Liver (tissue), 9 donors: ENCODE results near the gene SCG3. TPM values are rescaled to one million over a fixed set of nuclear protein-coding genes. Genes with fewer than 3 reads are reported as not detected.

ENCODE experiments used
- DNase-seq: peaks from one replicate; pipeline ENCODE4 v3.0.0-alpha.2; 2017; ENCODE audit warnings: low spot score
- H3K27ac ChIP-seq, 2 donors: one replicate each; pipeline ENCODE4 v1.7.0; 2013; ENCODE audit warnings: inconsistent platforms in 2 of 2, low read length in 2 of 2, control low read depth in 1 of 2, low read depth in 1 of 2, mild to moderate bottlenecking in 1 of 2
- H3K27me3 ChIP-seq, 4 donors: one replicate each; pipeline versions ENCODE4 v1.6.1 to v1.7.0; 2013; ENCODE audit warnings: low read length in 3 of 4, inconsistent platforms in 1 of 4, mild to moderate bottlenecking in 1 of 4, moderate library complexity in 1 of 4; ENCODE audit not compliant: control insufficient read depth in 4 of 4, insufficient read depth in 4 of 4
- H3K36me3 ChIP-seq, 4 donors: one replicate each; pipeline versions ENCODE4 v1.6.1 to v1.7.0; 2013; ENCODE audit warnings: low read length in 3 of 4, mild to moderate bottlenecking in 3 of 4, low read depth in 1 of 4, moderate library complexity in 1 of 4; ENCODE audit not compliant: control insufficient read depth in 4 of 4, insufficient read depth in 3 of 4
- H3K4me1 ChIP-seq, 4 donors: one replicate each; pipeline versions ENCODE4 v1.6.1 to v1.7.0; 2013; ENCODE audit warnings: low read length in 3 of 4, mild to moderate bottlenecking in 3 of 4, moderate library complexity in 1 of 4; ENCODE audit not compliant: control insufficient read depth in 4 of 4, insufficient read depth in 4 of 4
- H3K4me3 ChIP-seq, 3 donors: one replicate each; pipeline versions ENCODE4 v1.6.1 to v1.7.0; 2013; ENCODE audit warnings: low read length in 3 of 3, control low read depth in 1 of 3, low read depth in 1 of 3, mild to moderate bottlenecking in 1 of 3
- H3K9ac ChIP-seq, 2 donors: one replicate each; pipeline ENCODE4 v1.7.0; 2013; ENCODE audit warnings: low read length in 2 of 2, mild to moderate bottlenecking in 2 of 2, moderate library complexity in 2 of 2, control low read depth in 1 of 2, low read depth in 1 of 2
- H3K9me3 ChIP-seq, 4 donors: one replicate each; pipeline versions ENCODE4 v1.6.1 to v1.7.0; 2013; ENCODE audit warnings: low read length in 3 of 4; ENCODE audit not compliant: control insufficient read depth in 4 of 4
- CTCF ChIP-seq: fragments of 150-350 bp; IDR thresholded peaks from 2 replicates; pipeline ENCODE4 v1.5.1; 2017; ENCODE audit warnings: improper control_type of control experiment, low read depth, low read length; ENCODE audit not compliant: missing input control
- EGR1 ChIP-seq, 2 donors: IDR thresholded peaks; 2 replicates each; pipeline ENCODE4 v1.6.1; 2016 to 2018; ENCODE audit warnings: antibody characterized with exemption in 2 of 2, low read depth in 2 of 2
- FOXA1 ChIP-seq: IDR thresholded peaks from 2 replicates; pipeline ENCODE4 v1.6.1; 2016; ENCODE audit warnings: antibody characterized with exemption
- FOXA2 ChIP-seq: IDR thresholded peaks from 2 replicates; pipeline ENCODE4 v1.6.1; 2016; ENCODE audit warnings: antibody characterized with exemption
- GABPA ChIP-seq, 2 donors: IDR thresholded peaks in 1 of 2; conservative IDR thresholded peaks in 1 of 2; 2 replicates each; pipeline ENCODE4 v1.6.1; 2016; ENCODE audit warnings: antibody characterized with exemption in 2 of 2, mild to moderate bottlenecking in 1 of 2, moderate library complexity in 1 of 2
- HNF4A ChIP-seq, 2 donors: conservative IDR thresholded peaks; 2 replicates each; pipeline ENCODE4 v1.6.1; 2016; ENCODE audit warnings: antibody characterized with exemption in 2 of 2, mild to moderate bottlenecking in 2 of 2
- HNF4G ChIP-seq: IDR thresholded peaks from 2 replicates; pipeline ENCODE4 v1.6.1; 2016; ENCODE audit warnings: antibody characterized with exemption
- JUND ChIP-seq, 2 donors: IDR thresholded peaks; 2 replicates each; pipeline ENCODE4 v1.6.1; 2016; ENCODE audit warnings: antibody characterized with exemption in 2 of 2
- NR2F2 ChIP-seq: IDR thresholded peaks from 2 replicates; pipeline ENCODE4 v1.6.1; 2016; ENCODE audit warnings: antibody characterized with exemption
- RAD21 ChIP-seq, 2 donors: IDR thresholded peaks; 2 replicates each; pipeline ENCODE4 v1.6.1; 2016; ENCODE audit warnings: antibody characterized with exemption in 2 of 2, mild to moderate bottlenecking in 2 of 2
- RXRA ChIP-seq, 2 donors: IDR thresholded peaks; 2 replicates each; pipeline ENCODE4 v1.6.1; 2017 to 2018; ENCODE audit warnings: antibody characterized with exemption in 2 of 2, mild to moderate bottlenecking in 1 of 2
- SP1 ChIP-seq: IDR thresholded peaks from 2 replicates; pipeline ENCODE4 v1.6.1; 2018; ENCODE audit warnings: antibody characterized with exemption, mild to moderate bottlenecking
- TAF1 ChIP-seq: conservative IDR thresholded peaks from 2 replicates; pipeline ENCODE4 v1.6.1; 2016; ENCODE audit warnings: antibody characterized with exemption, mild to moderate bottlenecking
- YY1 ChIP-seq: IDR thresholded peaks from 2 replicates; pipeline ENCODE4 v1.6.1; 2016; ENCODE audit warnings: antibody characterized with exemption, mild to moderate bottlenecking
- ZBTB33 ChIP-seq: IDR thresholded peaks from 2 replicates; pipeline ENCODE4 v1.6.1; 2016; ENCODE audit warnings: antibody characterized with exemption
- WGBS: extraction: QIAGEN DNeasy Blood & Tissue Kit; methylation state at CpG from one replicate; pipeline ENCODE4 v1.1.7; 2013; 5-methylcytosine and 5-hydroxymethylcytosine counted together
- polyA plus RNA-seq, 2 donors: library from polyadenylated mRNA; stranded (reverse) in 1 of 2; unstranded in 1 of 2; fragments of 200-250 nt in 1 of 2; fragments of >200 nt in 1 of 2; fragmentation: Nextera tagmentation in 1 of 2; extraction: Ambion mirVana in 1 of 2; gene quantifications; one replicate each; pipeline versions ENCODE4 v1.2.1 to v1.2.3, GENCODE V29; 2013 to 2015
- total RNA-seq, 2 donors: library from RNA; depleted of rRNA; stranded (reverse); fragments of >200 nt; gene quantifications; one replicate each; pipeline ENCODE4 v1.2.3, GENCODE V29; 2014
- TF ChIP-seq, protein P1 (sequence below): IDR thresholded peaks from 2 replicates; pipeline ENCODE4 v1.6.1; 2016; ENCODE audit warnings: antibody characterized with exemption
- TF ChIP-seq, protein P2 (sequence below): IDR thresholded peaks from 2 replicates; pipeline ENCODE4 v1.6.1; 2016; ENCODE audit warnings: antibody characterized with exemption
- TF ChIP-seq, protein P3 (sequence below): IDR thresholded peaks from 2 replicates; pipeline ENCODE4 v1.6.1; 2016; ENCODE audit warnings: antibody characterized with exemption, mild to moderate bottlenecking
- donor health status: healthy.
- donor health status: healthy.
- donor health status: healthy.
- donor health status: healthy.
- donor health status: healthy.

The SCG3 gene
- total and polyA plus RNA-seq, 4 donors: under 0.01 to 0.05 (median 0.01) TPM; not detected in 1

DNA sequence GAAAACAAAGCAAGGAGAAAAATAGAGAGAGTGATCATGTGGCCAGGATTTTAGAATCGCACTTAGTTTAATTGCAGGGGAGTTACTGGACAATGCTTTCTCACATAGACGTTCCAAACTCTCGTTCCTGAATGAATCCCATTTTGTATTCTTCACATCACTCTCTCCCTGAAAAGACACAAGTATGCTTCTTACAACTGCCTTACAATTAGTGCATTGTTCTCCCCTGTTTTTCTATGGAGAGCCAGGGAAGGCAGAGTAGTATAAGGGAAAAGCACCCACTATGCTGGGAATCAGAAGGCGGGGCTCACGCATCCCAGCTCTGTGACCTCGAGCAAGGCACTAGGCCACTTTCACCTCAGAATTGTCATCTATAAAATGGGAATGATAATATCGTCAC, 84.4 kb downstream of the SCG3 start:
- TF ChIP-seq ZBTB33 (no peak), RAD21 (IDR thresholded peaks at IDR 0.05) (no peak), HNF4G (no peak), FOXA1 (no peak), NR2F2 (no peak), GABPA (IDR thresholded peaks at IDR 0.05 in 1 of 2, conservative IDR thresholded peaks at IDR 0.05 in 1 of 2) (no peak), SP1 (no peak), HNF4A (conservative IDR thresholded peaks at IDR 0.05) (no peak), EGR1 (IDR thresholded peaks at IDR 0.05; ENCODE audit: low read depth in 2 of 2) (no peak)
- TF ChIP-seq, protein P1, sequence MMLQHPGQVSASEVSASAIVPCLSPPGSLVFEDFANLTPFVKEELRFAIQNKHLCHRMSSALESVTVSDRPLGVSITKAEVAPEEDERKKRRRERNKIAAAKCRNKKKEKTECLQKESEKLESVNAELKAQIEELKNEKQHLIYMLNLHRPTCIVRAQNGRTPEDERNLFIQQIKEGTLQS: no peak
- TF ChIP-seq, protein P2, sequence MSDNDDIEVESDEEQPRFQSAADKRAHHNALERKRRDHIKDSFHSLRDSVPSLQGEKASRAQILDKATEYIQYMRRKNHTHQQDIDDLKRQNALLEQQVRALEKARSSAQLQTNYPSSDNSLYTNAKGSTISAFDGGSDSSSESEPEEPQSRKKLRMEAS: no peak
- no peaks in the 10 kb centered on the region for H3K36me3 ChIP-seq
- 93% methylated on average over 7 of the region's 7 CpGs for WGBS

GRCh38 chr15:51766341-51766740, 85.0 kb downstream of the SCG3 start:
- WGBS: 87% methylated on average over 1 of the region's 1 CpG
- Histone ChIP-seq H3K9ac (no peak overlapping the region), H3K27me3 (no peaks in the 10 kb centered on the region), H3K4me3 (no peak overlapping the region), H3K36me3 (no peaks in the 10 kb centered on the region), H3K9me3 (no peaks in the 10 kb centered on the region), H3K4me1 (no peaks in the 10 kb centered on the region), H3K27ac (no peak overlapping the region)
- DNase-seq: no peak
- TF ChIP-seq, protein P1: no peak
- no peak for TF ChIP-seq YY1
- TF ChIP-seq NR2F2: no peak
- no peak for TF ChIP-seq SP1
- TF ChIP-seq FOXA2: no peak
- TF ChIP-seq, protein P2: no peak
- TF ChIP-seq CTCF: no peak
- no peak for TF ChIP-seq HNF4G
- TF ChIP-seq RAD21 (IDR thresholded peaks at IDR 0.05): no peak
- TF ChIP-seq RXRA (IDR thresholded peaks at IDR 0.05): no peak
- no peak for TF ChIP-seq JUND (IDR thresholded peaks at IDR 0.05)
- TF ChIP-seq, protein P3, sequence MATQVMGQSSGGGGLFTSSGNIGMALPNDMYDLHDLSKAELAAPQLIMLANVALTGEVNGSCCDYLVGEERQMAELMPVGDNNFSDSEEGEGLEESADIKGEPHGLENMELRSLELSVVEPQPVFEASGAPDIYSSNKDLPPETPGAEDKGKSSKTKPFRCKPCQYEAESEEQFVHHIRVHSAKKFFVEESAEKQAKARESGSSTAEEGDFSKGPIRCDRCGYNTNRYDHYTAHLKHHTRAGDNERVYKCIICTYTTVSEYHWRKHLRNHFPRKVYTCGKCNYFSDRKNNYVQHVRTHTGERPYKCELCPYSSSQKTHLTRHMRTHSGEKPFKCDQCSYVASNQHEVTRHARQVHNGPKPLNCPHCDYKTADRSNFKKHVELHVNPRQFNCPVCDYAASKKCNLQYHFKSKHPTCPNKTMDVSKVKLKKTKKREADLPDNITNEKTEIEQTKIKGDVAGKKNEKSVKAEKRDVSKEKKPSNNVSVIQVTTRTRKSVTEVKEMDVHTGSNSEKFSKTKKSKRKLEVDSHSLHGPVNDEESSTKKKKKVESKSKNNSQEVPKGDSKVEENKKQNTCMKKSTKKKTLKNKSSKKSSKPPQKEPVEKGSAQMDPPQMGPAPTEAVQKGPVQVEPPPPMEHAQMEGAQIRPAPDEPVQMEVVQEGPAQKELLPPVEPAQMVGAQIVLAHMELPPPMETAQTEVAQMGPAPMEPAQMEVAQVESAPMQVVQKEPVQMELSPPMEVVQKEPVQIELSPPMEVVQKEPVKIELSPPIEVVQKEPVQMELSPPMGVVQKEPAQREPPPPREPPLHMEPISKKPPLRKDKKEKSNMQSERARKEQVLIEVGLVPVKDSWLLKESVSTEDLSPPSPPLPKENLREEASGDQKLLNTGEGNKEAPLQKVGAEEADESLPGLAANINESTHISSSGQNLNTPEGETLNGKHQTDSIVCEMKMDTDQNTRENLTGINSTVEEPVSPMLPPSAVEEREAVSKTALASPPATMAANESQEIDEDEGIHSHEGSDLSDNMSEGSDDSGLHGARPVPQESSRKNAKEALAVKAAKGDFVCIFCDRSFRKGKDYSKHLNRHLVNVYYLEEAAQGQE: no peak
- TF ChIP-seq ZBTB33: no peak
- no peak for TF ChIP-seq GABPA (IDR thresholded peaks at IDR 0.05 in 1 of 2, conservative IDR thresholded peaks at IDR 0.05 in 1 of 2)
- no peak for TF ChIP-seq EGR1 (IDR thresholded peaks at IDR 0.05; ENCODE audit: low read depth in 2 of 2)
- TF ChIP-seq HNF4A (conservative IDR thresholded peaks at IDR 0.05): no peak
- no peak for TF ChIP-seq TAF1
- no peak for TF ChIP-seq FOXA1

More for the DNA sequence above, 84.4 kb downstream of the SCG3 start:
- DNase-seq: no peak
- Histone ChIP-seq H3K9ac (no peak overlapping the region), H3K9me3 (no peaks in the 10 kb centered on the region), H3K4me3 (no peak overlapping the region), H3K4me1 (no peaks in the 10 kb centered on the region), H3K27ac (no peak overlapping the region), H3K27me3 (no peaks in the 10 kb centered on the region)
